Measurements from ENCODE around the gene SERHL2. TPM values are rescaled to one million over a fixed set of nuclear protein-coding genes. Genes with fewer than 3 reads are reported as not detected.

The SERHL2 gene, protein sequence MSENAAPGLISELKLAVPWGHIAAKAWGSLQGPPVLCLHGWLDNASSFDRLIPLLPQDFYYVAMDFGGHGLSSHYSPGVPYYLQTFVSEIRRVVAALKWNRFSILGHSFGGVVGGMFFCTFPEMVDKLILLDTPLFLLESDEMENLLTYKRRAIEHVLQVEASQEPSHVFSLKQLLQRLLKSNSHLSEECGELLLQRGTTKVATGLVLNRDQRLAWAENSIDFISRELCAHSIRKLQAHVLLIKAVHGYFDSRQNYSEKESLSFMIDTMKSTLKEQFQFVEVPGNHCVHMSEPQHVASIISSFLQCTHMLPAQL
- 1.9 and 3.6 TPM in 2 replicates for total RNA-seq

DNA sequence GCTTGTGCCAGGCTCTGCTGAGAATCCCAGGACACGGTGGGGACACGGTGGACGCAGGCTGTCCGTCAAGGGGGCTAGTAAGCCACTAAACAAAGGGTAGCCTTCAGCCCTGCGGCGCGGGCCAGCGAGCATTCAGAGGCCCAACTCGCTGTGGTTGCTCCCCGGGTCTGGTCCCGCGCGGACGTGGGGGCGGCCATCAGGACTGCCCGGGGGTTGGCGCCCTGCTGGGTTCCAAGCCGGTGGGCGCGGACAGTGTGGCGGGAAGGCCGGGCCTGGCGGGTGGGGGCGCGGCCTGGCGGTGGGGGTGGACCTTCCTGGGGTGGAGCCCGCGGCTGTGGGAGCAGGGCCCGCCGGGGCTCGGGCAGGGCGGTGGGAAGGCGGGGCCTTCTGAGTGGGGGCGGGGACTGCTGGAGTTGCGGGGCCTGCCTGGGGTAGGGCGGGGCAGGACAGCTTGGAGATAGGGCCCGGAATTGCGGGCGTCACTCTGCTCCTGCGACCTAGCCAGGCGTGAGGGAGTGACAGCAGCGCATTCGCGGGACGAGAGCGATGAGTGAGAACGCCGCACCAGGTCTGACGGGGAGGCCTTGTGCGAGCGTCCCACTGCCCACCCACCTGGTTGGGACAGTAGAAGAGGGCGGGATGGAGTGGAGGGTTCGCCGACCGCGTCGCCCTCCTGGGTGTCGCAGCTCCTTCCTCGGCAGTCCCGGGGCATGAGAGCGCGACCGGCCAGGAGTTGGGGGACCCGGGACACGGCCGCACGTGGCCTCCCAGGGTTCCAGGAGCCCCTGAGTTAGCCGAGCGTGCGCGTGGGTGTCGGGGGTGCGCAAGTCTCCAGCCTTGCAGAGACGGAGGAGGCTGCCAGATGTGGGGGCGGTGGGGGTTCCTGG is at the start of gene SERHL2:
SERHL2 (plus strand) TSS at position 482 of the 887 bp plus-strand sequence; CDS start at position 547, 65 bp downstream.

DNA sequence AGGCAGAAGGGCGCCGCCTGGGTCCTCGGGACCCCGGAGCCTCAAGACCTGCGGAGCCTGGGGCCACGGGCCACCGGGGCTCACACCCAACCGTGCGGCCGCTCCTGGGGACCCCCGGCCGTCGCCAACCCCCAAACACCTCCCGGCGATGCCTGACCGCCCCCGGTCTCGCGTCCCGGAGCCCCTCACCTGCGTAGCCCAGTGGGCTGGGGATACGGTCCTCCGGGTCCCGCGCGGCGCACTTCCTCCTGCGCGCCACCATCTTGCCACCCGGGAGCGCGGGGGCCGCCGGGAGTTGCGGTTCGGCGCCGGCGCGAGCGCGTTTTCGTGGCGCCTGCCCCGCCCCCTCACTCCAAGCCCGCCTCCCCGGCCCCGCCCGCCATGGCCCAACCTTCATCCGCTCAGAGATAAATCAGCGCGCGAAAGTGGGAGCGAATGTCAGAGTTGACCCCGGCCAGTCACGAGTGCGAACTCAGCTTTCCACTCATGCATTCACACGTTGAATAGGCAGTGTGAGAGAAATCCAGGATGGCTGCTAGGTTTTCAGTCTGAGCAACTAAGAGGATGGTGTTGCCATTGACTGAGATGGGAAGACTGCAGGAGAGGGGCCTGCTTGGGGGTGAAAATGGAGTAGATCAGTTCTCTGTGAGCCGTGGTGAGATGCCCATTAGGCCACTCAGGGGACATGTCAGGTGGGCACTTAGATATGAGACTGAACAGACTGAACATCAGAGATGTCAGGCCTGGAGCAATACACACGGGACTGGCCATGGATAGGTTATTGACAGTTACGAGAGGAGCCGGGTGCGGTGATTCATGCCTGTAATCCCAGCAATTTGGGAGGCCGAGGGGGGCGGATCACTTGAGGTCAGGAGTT is 34.0 kb upstream of the SERHL2 start, which contains the start of gene RRP7A:
RRP7A (minus strand) TSS at position 272 of the 877 bp plus-strand sequence; CDS start at position 262, 10 bp downstream.

GRCh38 chr22:42614312-42615091 is 60.7 kb downstream of the SERHL2 start, which contains the start of gene POLDIP3:
TSS of gene POLDIP3 (minus strand) at chr22:42614883. CDS start at chr22:42614857, 26 bp downstream.

Other genes with a start within 250 kb of the SERHL2 start
- 0.05 and 0.06 TPM in 2 replicates for gene NFAM1, start 121.6 kb upstream of the SERHL2 start, total RNA-seq
- 15.0 and 18.7 TPM in 2 replicates for gene RRP7A, start 34.2 kb upstream of the SERHL2 start, total RNA-seq
- 30.2 and 32.2 TPM in 2 replicates for gene POLDIP3, start 60.9 kb downstream of the SERHL2 start, total RNA-seq
- not detected in 2 replicates for gene ATP5MGL, start 86.6 kb downstream of the SERHL2 start, total RNA-seq
- gene CYB5R3, start 95.4 kb downstream of the SERHL2 start, total RNA-seq = 143 and 148 TPM in 2 replicates
- gene A4GALT, start 166.9 kb downstream of the SERHL2 start, total RNA-seq = 33.6 and 34.8 TPM in 2 replicates